ENCODE data around the gene FPR3. TPM values are rescaled to one million over a fixed set of nuclear protein-coding genes. Genes with fewer than 3 reads are reported as not detected.
A peak's percentile ranks its signal among the peaks of the same experiment; 100 is the strongest.

Gene FPR3
- total RNA-seq, 4 donors from 2014 or later, result 3.4 to 4.8 TPM; not detected in 2

GRCh38 chr19:51793994-51794393 is 963 bp upstream of the FPR3 start:
- no peaks in the 10 kb centered on the region for H3K36me3 ChIP-seq
- no peak overlapping the region for H3K4me3 ChIP-seq
- intact Hi-C loops (cut with DNase I; ENCODE audit: low total_unique reads), result no loop called here
- no peaks in the 10 kb centered on the region for H3K27me3 ChIP-seq
- TF ChIP-seq EP300 (IDR thresholded peaks at IDR 0.05; ENCODE audit: low read depth), result no peak
- no peak for TF ChIP-seq POLR2A (IDR thresholded peaks at IDR 0.05)
- TF ChIP-seq, protein P1, sequence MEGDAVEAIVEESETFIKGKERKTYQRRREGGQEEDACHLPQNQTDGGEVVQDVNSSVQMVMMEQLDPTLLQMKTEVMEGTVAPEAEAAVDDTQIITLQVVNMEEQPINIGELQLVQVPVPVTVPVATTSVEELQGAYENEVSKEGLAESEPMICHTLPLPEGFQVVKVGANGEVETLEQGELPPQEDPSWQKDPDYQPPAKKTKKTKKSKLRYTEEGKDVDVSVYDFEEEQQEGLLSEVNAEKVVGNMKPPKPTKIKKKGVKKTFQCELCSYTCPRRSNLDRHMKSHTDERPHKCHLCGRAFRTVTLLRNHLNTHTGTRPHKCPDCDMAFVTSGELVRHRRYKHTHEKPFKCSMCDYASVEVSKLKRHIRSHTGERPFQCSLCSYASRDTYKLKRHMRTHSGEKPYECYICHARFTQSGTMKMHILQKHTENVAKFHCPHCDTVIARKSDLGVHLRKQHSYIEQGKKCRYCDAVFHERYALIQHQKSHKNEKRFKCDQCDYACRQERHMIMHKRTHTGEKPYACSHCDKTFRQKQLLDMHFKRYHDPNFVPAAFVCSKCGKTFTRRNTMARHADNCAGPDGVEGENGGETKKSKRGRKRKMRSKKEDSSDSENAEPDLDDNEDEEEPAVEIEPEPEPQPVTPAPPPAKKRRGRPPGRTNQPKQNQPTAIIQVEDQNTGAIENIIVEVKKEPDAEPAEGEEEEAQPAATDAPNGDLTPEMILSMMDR (IDR thresholded peaks at IDR 0.05), result no peak
- no peak for TF ChIP-seq POLR2AphosphoS5 (IDR thresholded peaks at IDR 0.05)
- 82 to 100% methylated on average over 2 of the region's 2 CpGs for WGBS, 2 donors (ENCODE audit: low coverage in 1 of 2)
- in situ Hi-C loops (cut with MboI; ENCODE audit: low pct_ligation_motif_present in 1 of 4, low pct_unique_long_range_greater_than_20kb in 1 of 4, low sequenced_read_pairs in 3 of 4), result loop anchor here in 1 of 4 donors (25.0 kb wide), 1 partner anchor 332 kb away; the partner anchor contains the start of gene SIGLEC8
- no peaks in the 10 kb centered on the region for H3K9me3 ChIP-seq
- H3K27ac ChIP-seq, result no peak overlapping the region
- H3K4me1 ChIP-seq, result no peaks in the 10 kb centered on the region
- no peak for DNase-seq

- DNase-seq, result no peak
Observed at GRCh38 chr19:51796195-51796679, 1.3 kb downstream of the FPR3 start.

GRCh38 chr19:51797480-51797879 is 2.5 kb downstream of the FPR3 start:
- TF ChIP-seq EP300 (IDR thresholded peaks at IDR 0.05; ENCODE audit: low read depth) (no peak), POLR2AphosphoS5 (IDR thresholded peaks at IDR 0.05) (no peak), POLR2A (IDR thresholded peaks at IDR 0.05) (no peak)
- TF ChIP-seq, protein P1 (IDR thresholded peaks at IDR 0.05), result no peak
- Histone ChIP-seq H3K9me3 (no peaks in the 10 kb centered on the region), H3K27me3 (no peaks in the 10 kb centered on the region), H3K4me3 (no peak overlapping the region), H3K27ac (peak overlapping the region in 3 of 4 donors; percentile 11 to 23 (median 13)), H3K4me1 (peaks cover 0 to 5% (median 0%) of the 10 kb centered on the region in 4 donors), H3K36me3 (no peaks in the 10 kb centered on the region)
- intact Hi-C loops (cut with DNase I; ENCODE audit: low total_unique reads), result no loop called here
- DNase-seq, result no peak
- in situ Hi-C loops (cut with MboI; ENCODE audit: low pct_ligation_motif_present in 1 of 4, low pct_unique_long_range_greater_than_20kb in 1 of 4, low sequenced_read_pairs in 3 of 4), result loop anchor here in 1 of 4 donors (25.0 kb wide), 1 partner anchor 335 kb away; the partner anchor contains the start of gene SIGLEC8
- WGBS, 2 donors (ENCODE audit: low coverage in 1 of 2), result 62 to 65% methylated on average over 5 of the region's 5 CpGs

More at GRCh38 chr19:51796195-51796679, 1.3 kb downstream of the FPR3 start:
- in situ Hi-C loops (cut with MboI; ENCODE audit: low pct_ligation_motif_present in 1 of 4, low pct_unique_long_range_greater_than_20kb in 1 of 4, low sequenced_read_pairs in 3 of 4), result loop anchor here in 1 of 4 donors (25.0 kb wide), 1 partner anchor 334 kb away; the partner anchor contains the start of gene SIGLEC8
- H3K27me3 ChIP-seq, result no peaks in the 10 kb centered on the region
- no peaks in the 10 kb centered on the region for H3K9me3 ChIP-seq
- intact Hi-C loops (cut with DNase I; ENCODE audit: low total_unique reads), result no loop called here
- no peak overlapping the region for H3K4me3 ChIP-seq
- peak overlapping the region; percentile 13 to 34 (median 26) for H3K27ac ChIP-seq
- no peaks in the 10 kb centered on the region for H3K36me3 ChIP-seq
- 78 to 82% methylated on average over 8 of the region's 8 CpGs for WGBS, 2 donors (ENCODE audit: low coverage in 1 of 2)
- peak; percentile 39 for TF ChIP-seq POLR2A (IDR thresholded peaks at IDR 0.05)
- TF ChIP-seq EP300 (IDR thresholded peaks at IDR 0.05; ENCODE audit: low read depth), result no peak
- TF ChIP-seq POLR2AphosphoS5 (IDR thresholded peaks at IDR 0.05), result peak in 2 of 3 donors; percentile 16 to 61
- peaks cover 0 to 5% (median 0%) of the 10 kb centered on the region in 4 donors for H3K4me1 ChIP-seq

GRCh38 chr19:51798062-51798461 is 3.1 kb downstream of the FPR3 start:
- TF ChIP-seq, protein P1 (IDR thresholded peaks at IDR 0.05), result no peak
- TF ChIP-seq POLR2AphosphoS5 (IDR thresholded peaks at IDR 0.05), result no peak
- TF ChIP-seq POLR2A (IDR thresholded peaks at IDR 0.05), result no peak
- TF ChIP-seq EP300 (IDR thresholded peaks at IDR 0.05; ENCODE audit: low read depth), result no peak
- Histone ChIP-seq H3K4me3 (no peak overlapping the region), H3K4me1 (peaks cover 0 to 5% (median 0%) of the 10 kb centered on the region in 4 donors), H3K27ac (peak overlapping the region in 3 of 4 donors; percentile 42 to 72 (median 59)), H3K27me3 (no peaks in the 10 kb centered on the region), H3K36me3 (no peaks in the 10 kb centered on the region), H3K9me3 (no peaks in the 10 kb centered on the region)
- DNase-seq, result no peak
- intact Hi-C loops (cut with DNase I; ENCODE audit: low total_unique reads), result no loop called here
- in situ Hi-C loops (cut with MboI; ENCODE audit: low pct_ligation_motif_present in 1 of 4, low pct_unique_long_range_greater_than_20kb in 1 of 4, low sequenced_read_pairs in 3 of 4), result loop anchor here in 1 of 4 donors (25.0 kb wide), 1 partner anchor 336 kb away; the partner anchor contains the start of gene SIGLEC8
- 64 to 82% methylated on average over 2 to 3 of the region's 3 CpGs for WGBS, 2 donors (ENCODE audit: low coverage in 1 of 2)

Measured in transverse colon (tissue), 4 donors.